HL-60/S4 treated with retinoic acid at 250 ng/mL for 4 days and 3 days (cell line): Measurements from ENCODE around the gene GPAT2.
"Not testable (repeated sequence)": the region's sequence is repeated elsewhere in the genome, so short reads cannot be mapped to it uniquely, and the experiment has no call there.

Experiments
- in situ Hi-C: fragments of 300-500 bp; cut with MboI; formaldehyde crosslinking; loops from 2 replicates; pipeline ENCODE4 v1.7.0; 2022; ENCODE audit warnings: low sequenced_read_pairs

Gene GPAT2

DNA sequence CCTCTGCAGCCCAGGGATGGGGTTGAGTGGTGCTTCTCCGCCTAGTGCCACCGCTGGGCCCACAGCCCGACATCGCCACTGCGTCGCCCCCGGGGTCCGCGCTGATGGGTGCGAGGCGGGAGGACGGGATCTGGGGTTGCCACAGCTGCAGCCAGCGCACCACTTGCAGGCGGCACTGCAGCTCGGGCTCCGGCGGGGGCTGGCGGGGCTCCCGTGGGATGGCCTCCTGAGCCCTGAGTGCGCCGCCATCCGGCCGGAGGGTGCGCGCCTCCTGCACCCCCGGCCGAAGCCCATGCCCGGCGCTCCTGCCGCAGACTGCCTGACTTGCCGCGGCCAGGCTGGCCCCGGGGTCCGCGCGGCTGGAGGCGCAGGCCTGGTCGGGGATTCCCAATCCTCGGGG lies 42.6 kb downstream of the GPAT2 start:
- in situ Hi-C loops, result not testable (repeated sequence)

DNA sequence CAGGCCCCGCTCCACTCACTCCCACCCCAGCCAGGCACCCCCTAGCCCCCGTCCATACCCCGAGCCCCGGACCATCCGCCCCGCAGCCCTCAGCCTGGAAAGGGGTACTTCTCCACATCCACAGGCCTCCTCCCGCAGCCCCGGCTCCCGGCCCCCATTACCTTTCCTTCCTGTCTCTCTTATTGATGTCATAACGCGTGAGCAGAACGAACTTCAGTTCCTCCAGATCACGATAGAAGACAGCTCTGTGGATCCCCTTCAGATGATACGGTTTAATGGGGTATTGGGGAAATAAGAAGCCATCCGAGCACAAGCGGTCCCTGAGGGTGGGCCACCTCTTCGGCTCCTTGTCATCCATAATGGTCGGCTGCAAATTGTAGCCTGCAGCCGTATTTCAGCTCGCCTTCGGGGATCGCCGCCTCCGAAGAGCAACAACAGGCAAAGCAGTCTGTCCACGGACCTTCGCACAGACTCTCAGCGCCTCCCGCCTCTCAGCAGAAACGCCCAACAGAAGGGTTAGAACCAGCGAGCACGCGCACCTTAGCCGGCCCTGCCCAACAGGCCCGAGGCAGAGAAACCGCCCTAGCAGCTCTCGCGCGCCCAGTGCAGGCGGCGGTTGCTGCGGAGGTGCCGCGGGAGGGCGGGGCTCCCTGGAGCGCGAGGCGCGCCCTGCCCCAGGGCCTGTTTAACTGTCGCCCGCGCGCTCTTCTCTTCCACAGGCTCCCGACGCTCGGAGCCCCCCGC lies 43.2 kb downstream of the GPAT2 start, which contains the start of gene ANKRD36C:
Gene ANKRD36C (minus strand): TSS at position 474 of the 744 bp plus-strand sequence. CDS start 116 bp downstream, at position 358.
- in situ Hi-C loops, result not testable (repeated sequence)

DNA sequence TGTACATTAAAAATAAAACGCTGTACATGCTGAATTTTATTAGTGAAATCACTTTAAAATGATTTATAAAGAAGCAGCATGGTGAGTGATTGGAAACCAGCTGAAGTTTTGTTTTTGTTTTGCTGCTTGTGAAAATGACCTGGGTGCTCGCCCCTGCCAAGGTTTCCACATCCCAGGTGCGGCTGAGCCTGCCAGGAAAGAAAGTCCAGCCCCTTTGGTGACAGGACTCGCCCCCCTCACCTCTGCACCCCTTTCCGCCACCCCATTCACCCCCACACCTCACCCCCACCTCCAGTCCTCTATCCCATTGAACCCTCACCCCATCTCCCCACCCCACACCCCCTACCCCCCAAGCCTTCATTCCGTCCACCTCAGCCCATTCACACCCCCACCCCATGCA lies 43.8 kb downstream of the GPAT2 start:
- in situ Hi-C loops, result not testable (repeated sequence)
